HG02588 (cell line): ENCODE results near the gene CALM3.
"Not testable (repeated sequence)": the region's sequence is repeated elsewhere in the genome, so short reads cannot be mapped to it uniquely, and the experiment has no call there.

Experiments used
- ATAC-seq: cut with Tn5 transposase; IDR thresholded peaks from one replicate; pipeline ENCODE4 v1.9.1; 2021; ENCODE audit warnings: mild to moderate bottlenecking, moderate library complexity; ENCODE audit not compliant: unreplicated experiment

Gene CALM3

GRCh38 chr19:46614114-46614722 lies 13.1 kb downstream of the CALM3 start:
- no peak for ATAC-seq

DNA sequence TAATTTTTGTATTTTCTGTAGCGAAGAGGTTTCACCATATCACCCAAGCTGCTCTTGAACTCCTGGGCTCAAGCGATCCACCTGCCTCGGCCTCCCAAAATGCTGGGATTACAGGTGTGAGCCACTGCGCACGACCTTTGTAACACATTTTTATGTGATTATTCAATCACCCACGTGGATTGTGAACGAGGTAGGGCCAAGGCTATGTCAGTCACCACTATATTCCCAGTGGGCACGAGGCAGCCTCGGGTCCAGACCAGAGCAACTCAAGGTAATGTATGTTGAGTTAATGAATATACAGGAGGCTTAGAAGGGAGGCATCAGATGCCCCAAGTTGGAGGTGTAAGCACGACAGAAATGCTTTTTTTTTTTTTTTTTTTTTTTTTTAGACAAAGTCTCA lies 14.8 kb downstream of the CALM3 start:
- ATAC-seq = no peak

GRCh38 chr19:46616631-46617322 lies 15.6 kb downstream of the CALM3 start:
- ATAC-seq = no peak

DNA sequence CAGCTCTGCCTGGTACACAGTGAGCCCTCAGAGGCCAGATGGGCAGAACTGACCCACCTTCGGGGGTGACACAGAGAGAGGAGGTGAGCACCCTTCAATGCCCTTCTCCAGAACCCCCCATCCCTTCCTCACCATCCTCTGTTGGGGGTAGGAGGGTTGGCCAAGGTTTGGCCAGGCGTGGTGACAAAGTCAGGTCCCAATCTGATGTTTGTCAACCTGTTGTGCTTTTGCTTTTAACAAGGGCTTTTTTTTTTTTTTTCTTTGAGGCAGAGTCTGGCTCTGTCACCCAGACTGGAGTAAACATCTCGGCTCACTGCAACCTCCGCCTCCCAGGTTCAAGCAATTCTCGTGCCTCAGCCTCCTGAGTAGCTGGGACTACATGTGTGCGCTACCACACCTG lies 16.5 kb downstream of the CALM3 start:
- ATAC-seq = no peak

- ATAC-seq = no peak
These were observed 17.6 kb downstream of the CALM3 start for GRCh38 chr19:46618670-46619231.

- no peak for ATAC-seq
These were observed 19.1 kb downstream of the CALM3 start for GRCh38 chr19:46620267-46620666.

DNA sequence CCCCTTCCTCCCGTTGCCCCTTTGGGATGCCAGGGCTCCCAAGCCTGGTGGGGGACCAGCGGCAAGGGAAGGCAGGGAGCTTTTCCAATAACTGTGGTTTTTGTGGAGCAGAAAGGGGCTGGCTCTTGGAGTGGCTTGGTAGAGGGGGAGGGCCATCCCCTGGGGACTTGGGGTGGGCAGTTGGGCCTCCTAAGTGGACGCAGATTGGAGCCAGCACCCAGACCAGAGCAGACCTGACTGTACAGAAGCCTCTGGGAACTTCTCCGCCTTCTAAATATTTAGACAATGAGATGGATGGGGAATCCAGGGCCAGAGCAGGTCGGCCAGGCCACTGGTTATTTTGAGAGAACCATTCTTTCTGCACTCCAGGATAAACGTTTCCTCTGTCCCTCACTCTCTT lies 19.6 kb downstream of the CALM3 start:
- no peak for ATAC-seq

DNA sequence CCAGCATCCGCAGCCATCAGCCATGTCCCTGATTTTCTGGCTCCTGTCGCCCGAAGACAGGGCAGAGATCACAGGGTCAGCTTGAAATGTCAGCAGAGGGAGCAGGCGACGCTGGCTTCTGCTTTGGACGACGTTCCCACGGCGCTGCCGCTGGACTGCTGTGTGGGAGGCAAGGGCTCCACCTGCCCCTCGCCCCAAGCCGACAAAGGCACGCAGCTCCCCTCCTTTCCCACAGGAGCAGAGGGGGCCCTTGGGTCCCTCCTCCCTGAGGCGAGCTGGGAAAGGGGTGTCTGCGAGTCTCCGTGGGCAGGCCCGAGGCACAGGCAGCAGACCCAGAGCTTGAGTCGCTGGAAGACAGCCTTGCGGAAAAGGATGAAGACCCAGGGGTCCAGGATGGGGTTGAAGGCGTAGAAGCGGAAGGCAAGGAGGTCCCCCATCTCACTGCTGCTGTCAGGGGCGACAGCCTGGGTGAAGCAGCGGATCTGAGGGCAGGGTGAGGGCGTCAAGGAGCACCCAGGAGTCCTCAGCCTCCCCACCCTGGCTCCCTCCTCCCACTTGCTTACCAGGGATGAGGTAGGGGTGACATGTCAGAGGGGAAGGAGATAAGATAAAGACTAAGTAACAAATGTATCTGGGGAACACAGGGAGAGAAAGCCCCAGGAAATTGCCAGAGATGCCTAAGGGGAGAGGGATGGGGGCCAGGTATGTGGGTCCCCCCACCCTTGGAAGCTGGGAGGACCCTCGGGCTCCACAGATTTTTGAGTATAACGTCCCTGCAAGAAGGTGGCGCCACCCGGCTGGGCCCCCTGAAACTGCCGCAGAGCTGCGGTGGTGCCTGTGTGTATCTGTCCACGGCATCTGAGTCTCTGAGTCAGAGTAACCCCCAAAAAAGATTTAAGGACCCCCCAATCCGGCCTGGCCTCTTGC lies 20.3 kb downstream of the CALM3 start:
- ATAC-seq = no peak

DNA sequence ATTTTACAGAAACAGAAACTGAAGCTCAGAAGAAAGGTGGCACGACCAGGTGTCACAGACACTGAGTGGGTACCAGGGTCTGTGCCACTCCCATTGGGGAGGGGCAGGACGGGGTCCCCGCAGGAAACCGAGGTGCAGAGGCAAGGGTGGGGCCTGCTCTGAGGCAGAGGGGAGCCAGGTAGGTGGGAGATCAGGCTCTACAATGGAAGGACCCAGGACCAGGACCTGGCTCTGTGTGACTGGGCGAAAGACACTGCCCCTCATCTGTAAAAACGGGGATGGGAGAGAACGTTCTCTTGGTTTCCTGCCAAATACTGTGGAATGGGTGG lies 21.0 kb downstream of the CALM3 start:
- no peak for ATAC-seq

GRCh38 chr19:46623915-46624502 lies 22.9 kb downstream of the CALM3 start:
- no peak for ATAC-seq

GRCh38 chr19:46624958-46625661 lies 24.0 kb downstream of the CALM3 start, which contains the start of gene PTGIR:
PTGIR (minus strand) TSS chr19:46625089; CDS start chr19:46624225, 864 bp downstream.
- no peak for ATAC-seq

DNA sequence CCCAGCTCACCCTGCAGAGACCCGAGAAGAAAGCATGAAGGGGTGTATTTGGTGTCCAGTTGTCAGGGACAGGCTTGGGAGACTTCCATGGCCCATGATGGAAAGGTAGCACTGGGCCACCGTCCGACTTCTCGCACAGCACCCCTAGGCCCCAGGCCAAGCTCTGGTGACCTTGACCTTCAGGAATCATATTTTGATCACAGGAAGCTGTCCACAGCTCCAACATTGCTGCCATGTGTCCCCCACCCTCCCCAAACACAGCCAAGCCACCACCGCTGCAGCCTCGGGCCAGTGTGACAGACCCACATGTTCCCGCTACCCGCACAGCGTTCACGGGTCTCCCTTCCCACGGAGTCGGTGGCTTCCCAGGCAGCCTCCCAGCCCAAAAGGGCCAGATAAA lies 24.6 kb downstream of the CALM3 start:
- ATAC-seq = no peak

GRCh38 chr19:46626446-46626845 lies 25.3 kb downstream of the CALM3 start:
- ATAC-seq = no peak

DNA sequence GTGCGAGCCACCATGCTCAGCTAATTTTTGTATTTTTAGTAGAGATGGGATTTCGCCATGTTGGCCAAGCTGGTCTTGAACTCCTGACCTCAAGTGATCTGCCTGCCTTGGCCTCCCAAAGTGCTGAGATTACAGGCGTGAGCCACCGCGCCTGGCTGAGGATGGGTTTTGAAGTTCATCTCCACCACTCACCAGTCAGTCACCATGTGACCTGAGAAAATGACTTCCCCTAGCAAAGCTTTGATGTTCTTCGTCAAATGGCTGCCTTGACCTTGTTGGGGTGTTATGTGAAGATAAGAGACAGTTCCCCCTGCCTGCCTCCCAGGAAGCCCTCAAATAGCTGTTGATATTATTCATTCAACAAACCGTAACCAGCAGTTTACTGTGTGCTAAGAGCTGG lies 27.8 kb downstream of the CALM3 start:
- not testable (repeated sequence) for ATAC-seq

DNA sequence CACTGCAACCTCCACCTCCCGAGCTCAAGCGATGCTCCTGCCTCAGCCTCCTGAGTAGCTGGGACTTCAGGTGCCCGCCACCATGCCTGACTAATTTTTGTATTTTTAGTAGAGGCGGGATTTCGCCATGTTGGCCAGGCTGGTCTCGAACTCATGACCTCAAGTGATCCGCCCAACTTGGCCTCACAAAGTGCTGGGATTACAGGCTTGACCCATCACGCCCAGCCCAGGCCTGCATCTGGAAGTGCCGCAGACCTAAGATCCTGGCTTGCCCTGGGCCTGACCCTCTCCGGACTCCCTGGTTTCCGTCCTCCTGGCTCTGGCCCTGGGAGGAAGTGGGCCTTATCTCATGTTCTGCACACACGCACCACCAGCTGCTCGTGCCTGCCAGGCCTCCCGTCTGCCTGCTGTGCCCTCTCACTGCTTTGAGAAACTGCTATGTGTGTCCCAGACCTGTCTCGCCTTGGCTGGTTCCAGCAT lies 28.5 kb downstream of the CALM3 start:
- ATAC-seq = no peak

GRCh38 chr19:46630586-46631205 lies 29.6 kb downstream of the CALM3 start:
- ATAC-seq = no peak

DNA sequence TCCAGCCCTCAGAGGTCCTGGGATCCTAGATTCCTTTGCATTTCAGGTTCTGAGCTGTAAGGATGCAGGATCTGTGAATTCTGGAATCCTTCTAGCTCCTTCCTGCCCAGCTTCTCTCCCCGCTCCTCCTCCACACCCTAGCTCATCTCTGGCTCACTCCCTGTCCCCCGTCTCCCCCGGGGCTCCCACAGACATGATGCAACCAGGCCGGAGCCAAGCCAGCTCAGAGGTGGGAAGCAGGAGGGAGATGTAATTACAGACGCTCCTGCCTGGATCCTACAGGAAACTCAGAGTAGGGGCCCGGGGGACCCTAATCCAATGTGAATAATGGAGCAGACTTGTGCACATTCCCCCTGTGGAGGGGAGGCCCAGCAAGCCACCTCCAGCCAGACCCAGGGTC lies 30.4 kb downstream of the CALM3 start:
- no peak for ATAC-seq

GRCh38 chr19:46633130-46633529 lies 32.0 kb downstream of the CALM3 start:
- no peak for ATAC-seq

GRCh38 chr19:46634045-46634655 lies 33.0 kb downstream of the CALM3 start:
- no peak for ATAC-seq
